Measurements from ENCODE around the gene TNFAIP8L1.
A peak's percentile ranks its signal among the peaks of the same experiment; 100 is the strongest.
"Not testable (repeated sequence)": the region's sequence is repeated elsewhere in the genome, so short reads cannot be mapped to it uniquely, and the experiment has no call there.

The TNFAIP8L1 gene

DNA sequence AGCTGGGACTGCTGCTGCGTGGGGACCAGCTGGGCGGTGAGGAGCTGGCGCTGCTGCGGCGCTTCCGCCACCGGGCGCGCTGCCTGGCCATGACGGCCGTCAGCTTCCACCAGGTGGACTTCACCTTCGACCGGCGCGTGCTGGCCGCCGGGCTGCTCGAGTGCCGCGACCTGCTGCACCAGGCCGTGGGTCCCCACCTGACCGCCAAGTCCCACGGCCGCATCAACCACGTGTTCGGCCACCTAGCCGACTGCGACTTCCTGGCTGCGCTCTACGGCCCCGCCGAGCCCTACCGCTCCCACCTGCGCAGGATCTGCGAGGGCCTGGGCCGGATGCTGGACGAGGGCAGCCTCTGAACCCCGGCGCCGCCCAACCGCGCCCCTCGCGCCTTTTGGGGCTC is 12.8 kb downstream of the TNFAIP8L1 start:
- DNase-seq, result no peak

DNA sequence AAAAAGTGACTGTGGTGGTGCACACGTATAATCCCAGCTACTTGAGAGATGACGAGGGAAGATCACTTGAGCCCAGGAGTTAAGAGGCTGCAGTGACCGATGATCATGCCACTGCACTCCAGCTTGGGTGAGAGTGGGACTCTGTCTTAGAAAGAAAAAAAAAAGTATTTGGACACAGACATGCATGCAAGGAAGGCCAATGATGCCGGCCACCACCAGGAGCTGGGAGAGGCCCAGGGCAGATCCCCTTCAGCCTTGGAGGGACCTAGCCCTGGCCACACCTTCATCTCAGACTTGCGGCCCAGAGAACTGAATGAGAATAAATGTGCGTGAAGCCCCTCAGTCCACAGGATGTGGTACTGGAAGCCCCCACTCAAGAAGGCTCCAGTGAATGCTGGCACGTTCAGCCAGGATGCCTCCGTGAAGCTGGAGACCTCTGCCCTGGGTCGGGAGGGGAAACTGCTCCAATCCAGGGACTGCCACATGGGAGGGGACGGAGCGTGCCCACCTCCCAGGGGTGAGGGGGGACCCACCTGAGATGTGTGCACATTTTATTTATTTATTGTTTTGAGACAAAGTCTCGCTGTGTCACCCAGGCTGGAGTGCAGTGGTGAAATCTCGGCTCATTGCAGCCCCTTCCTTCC is 14.6 kb downstream of the TNFAIP8L1 start:
- DNase-seq, result no peak

DNA sequence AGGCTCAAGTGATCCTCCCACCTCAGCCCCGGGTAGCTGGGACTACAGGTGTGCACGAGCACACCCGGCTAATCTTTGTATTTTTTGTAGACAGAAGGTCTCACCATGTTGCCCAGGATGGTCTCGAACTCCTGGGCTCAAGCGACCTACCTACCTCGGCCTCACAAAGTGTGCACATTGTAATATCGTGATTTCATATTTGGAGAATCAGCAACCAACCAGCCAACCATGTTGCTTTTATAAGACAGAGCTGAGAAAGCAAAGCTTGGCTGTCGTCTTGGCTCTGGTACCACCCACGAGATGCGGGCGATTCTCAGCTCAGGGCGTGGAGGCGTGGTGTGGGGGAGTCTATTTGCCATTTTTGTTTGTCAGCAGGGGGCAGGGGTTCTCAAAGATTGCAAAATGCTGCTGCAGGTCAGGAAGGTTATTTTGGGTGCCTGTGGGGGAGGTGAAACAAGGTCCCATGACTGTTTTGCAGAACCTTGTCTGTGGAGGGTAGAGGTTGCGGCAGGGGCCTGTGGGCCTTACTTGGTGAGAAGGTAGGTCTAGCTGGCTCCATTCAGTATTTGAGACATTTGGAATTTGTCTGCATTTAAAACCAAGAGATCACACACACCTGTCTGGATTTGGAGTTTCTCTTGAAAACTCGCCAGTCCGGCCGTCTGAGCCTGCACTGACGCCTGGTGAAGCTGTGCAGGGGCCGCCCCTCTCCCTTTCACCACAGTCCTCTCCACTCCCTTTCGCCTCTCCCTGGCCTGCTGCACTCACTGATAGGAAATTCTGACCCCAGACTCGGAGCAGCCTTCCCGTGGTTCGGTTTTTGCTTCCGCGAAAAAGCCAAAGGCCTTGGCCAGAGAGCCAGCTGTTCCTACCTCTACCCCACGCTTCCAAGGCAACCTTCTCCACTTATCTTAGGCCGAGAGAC is 15.4 kb downstream of the TNFAIP8L1 start:
- no peak for DNase-seq

DNA sequence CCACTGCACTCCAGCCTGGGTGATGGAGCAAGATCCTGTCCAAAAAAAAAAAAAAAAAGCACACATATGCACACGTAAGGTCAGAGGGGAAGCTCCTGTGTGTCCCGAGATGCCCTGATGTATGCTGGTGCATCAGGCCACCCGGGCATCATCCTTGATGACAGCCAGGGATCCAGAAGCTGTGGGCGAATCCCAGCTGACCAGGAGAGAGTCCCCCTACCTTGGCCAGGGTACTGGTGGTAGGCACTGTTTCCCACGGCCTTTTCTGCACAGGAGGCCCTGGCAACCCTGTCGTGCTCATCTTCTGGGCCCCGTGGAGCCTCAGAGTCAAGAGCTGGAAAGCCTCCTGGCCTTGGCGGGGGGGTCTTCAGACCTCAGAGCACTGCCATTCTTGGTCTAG is 16.8 kb downstream of the TNFAIP8L1 start:
- no peak for DNase-seq

DNA sequence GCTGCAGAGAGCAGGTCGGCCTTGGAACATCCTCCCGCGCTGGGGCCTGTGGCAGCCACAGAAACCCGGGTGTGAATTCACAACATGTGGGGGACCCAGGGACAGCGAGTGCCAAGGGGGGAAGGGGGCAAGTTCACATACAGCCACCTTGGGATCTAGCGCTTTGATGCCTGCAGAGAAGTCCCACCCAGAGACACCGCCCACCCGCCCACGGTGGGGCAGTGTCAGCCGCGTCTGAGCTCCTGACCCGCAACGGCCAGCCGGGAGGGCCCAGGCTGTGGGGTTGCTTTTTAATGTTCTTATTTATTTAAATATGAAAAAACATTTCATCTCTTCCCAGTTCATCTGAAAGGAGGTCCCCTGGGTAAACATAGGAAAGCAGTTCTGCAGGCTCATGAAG is 17.9 kb downstream of the TNFAIP8L1 start:
- DNase-seq, result no peak

DNA sequence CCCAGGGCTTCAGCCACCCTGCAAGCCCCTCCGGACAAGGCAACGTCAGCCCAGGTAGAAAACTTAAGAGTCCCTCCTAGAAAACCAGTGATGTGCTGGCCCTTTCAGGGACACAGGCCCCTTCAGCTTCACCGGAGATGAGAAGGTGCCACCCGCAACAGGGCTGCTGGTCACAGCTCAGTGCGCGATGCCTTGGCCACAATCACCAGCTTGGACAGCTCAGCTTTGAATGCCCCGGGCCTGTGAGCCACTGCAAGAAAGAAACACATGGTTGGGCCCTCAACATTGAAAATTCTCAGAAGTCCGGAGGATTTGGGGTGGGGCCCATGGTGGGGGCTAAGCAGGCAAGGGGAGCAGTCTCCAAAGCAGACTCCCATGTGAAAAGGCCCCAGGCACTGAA is 18.5 kb downstream of the TNFAIP8L1 start:
- DNase-seq, result no peak

DNA sequence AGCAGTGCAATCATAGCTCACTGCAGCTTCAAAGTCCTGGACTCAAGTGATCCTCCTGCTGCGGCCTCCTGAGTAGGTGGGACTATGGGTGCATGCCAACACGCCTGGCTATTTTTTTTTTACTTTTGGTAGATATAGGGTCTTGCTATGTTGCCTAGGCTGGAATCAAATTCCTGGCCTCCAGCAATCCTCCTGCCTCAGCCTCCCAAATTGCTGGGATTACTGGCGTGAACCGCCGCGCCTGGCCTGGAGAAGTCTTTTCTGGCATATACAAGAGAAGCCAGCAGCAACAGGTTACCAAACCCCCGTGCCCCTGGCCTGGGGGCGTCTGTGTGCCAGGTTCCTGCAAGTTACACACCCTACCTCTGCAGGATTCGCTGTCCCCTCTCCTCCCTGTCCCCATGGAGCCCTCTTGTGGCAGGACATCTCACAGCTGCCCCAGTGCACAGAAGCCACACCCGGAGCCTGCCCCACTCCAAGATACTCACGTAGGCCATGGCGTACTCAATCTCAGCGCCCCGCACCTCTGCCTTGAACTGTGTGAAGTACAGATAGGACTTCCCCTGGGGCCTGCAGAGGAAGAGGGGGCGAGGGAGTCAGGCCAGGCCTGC is 21.0 kb downstream of the TNFAIP8L1 start:
- DNase-seq, result no peak

DNA sequence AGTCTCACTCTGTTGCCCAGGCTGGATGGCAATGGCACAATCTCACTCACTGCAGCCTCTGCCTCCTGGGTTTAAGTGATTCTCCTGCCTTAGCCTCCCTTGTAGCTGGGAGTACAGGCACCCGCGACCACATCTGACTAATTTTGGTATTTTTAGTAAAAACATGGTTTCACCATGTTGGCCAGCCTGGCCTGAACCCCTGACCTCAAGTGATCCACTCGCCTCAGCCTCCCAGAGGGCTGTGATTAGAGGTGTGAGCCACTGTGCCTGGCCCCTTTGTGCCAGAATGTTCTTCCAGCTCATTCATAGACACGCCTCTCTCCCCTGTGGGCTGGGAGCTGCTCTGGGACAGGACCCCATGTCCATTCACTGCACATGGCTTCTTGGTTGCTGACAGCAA is 21.7 kb downstream of the TNFAIP8L1 start:
- no peak for DNase-seq

DNA sequence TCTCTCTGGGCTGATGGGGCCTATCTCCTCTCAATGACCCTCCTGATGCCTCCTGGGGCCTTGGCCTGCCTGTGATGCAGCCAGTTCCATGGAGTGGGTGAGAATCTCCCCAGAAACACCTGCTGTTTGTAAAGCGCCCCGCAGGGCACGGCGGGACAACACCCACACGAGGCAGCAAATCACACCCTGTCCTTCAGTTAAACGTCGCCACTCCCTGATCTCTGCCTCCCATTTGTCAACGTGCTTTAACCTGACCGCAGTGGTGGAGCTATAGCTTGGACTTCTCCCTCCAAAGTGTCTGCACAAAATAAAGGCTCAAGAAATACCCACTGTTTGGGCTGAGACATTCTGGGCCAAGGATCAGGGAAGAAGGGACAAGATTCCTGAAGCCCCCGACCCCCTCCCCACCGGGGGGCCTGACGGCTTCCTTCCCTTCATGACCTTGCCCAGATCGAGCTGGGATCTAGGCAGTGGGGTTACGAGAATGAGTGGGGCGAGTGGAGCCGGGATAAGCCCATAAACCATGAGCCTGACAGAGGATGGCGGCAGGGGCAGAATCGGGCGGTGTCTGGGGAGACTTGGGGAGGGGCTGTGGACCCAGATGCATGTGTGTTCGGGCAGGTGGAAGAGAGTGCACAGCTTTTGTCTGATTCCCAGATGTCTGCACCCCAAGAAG is 22.8 kb downstream of the TNFAIP8L1 start:
- no peak for DNase-seq

DNA sequence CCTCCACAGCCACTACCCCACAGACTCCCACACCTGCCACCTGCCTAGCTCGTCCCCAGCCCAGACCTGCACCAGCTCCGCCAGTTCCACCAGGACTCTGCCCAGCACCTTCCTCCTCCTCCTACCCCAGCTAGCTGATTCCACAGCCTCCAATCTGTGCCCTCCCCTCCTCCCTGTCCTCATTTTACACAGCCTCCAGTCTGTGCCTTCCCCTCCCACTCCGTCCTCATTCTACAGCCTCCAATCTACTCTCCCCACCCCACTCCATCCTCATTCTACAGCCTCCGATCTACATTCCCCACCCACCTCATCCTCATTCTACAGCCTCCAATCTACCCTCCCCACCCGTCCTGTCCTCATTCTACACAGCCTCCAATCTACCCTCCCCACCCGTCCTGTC is 23.5 kb downstream of the TNFAIP8L1 start:
- DNase-seq, result no peak

DNA sequence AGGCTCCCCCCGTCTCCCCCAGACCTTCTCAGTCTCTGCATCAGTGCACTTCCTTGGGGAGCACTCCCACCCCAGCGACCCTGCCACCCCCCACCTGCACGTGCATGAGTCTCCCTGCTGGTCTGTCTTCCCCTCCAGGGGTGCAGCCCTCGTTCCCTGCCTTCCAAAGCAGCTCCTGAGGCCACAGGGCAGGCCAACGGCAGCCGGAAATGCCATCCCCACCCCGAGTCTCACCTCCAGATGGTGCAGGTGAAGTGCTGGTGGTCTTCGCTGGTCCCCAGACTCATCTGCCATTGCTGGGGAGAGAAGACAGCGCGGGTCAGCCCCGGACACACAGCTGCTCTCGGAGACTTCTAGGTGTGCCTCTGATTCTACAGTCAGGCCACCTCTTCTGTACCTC is 25.3 kb downstream of the TNFAIP8L1 start:
- DNase-seq, result no peak

DNA sequence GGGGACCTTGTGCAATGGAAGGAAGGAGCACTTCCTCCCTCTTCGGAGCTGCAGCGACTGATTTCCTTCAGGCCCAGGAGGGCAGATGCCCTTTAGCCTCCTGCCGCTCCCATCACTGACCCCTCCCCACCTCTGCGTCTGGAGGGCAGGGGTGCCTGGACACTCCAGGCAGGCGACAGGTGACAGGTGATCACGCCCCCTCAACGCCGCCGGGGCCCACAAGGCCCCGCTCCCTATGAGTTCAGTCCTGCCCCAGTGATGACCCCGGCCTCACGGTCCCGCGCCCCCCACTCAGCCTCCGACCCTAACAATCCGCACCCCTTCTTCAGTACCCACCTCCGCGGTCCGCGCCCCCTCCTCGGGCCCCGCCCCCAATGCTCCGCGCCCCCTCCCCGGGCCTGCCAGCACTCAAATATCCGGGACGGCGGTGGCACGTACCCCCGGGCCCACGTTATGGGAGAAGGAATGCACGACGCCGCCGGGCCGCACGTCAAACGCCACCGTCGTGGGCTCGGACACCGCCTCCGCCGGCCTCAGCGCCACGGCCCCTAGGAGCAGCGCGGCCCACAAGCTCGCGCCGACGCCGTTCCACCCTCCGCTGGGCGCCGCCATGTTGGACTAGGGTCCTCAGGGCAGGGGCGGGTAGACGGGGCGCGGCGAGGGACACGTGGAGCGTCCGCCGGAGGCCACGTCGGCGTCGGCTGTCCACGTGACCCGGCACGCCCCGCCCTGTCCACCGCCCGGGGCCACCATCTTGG is 30.6 kb downstream of the TNFAIP8L1 start, which contains the start of gene MYDGF:
Gene MYDGF, minus strand, starts transcription at position 620 of the 758 bp plus-strand sequence. Its CDS starts 8 bp downstream, at position 612.
- peak; percentile 93 for DNase-seq

DNA sequence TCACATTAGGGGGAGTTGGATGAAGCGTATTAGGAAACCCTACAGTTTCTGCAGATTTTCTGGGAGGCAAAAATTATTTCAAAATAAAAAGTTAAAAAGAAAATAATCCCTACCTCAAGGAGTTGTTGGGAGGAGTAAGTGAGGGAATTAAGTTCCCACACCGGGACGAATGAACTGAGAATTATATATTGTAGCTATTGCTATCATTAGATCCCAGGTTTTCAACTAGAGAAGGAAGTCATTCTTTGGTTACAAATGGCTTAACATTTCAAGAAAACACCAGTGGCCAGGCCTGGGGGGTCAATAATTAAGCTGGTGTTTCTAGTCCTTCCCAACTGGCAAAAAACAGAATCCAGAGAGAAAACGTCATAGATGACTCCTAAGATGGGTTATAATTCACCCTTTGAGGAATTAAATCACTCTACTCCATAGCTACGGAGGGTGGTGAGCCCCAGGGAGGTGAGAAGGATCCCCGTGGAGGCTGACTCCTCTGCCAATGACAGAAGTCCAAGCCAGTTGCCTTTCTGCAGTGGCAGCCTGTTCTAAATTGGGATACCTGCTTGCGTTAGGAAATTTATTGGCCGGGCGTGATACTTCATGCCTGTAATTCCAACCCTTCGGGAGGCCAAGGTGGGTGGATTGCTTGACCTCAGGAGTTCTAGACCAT is 32.0 kb downstream of the TNFAIP8L1 start:
- DNase-seq, result no peak

DNA sequence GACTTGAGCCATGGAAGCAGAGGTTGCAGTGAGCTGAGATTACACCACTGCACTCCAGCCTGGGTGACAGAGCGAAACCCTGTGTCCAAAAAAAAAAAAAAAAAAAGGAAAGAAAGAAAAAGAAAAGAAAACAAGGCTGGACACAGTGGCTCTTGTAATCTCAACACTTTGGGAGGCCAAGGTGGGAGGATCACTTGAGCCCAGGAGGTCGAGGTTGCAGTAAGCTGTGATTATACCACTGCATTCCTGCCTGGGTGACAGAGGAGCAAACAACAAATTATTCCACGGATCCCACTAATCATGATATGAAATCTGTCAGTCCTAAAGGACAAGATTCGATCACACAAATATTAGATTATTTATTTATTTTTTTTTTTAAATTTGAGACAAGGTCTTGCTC is 33.9 kb downstream of the TNFAIP8L1 start:
- no peak for DNase-seq

DNA sequence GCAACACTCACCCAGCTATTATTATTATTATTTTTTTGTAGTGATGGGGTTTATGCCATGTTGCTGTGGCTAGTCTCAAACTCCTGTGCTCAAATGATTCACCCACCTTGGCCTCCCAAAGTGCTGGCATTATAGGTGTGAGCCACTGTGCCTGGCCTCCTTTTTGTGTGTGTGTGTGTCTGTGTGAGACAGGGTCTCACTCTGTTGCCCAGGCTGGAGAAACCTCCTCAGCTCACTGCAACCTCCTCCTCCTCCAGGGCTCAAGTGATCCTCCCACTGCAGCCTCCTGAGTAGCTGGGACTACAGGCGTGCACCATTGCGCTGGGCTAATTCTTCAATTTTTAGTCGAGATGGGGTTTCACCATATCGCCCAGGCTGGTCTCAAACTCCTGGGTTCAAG is 34.4 kb downstream of the TNFAIP8L1 start:
- no peak for DNase-seq

DNA sequence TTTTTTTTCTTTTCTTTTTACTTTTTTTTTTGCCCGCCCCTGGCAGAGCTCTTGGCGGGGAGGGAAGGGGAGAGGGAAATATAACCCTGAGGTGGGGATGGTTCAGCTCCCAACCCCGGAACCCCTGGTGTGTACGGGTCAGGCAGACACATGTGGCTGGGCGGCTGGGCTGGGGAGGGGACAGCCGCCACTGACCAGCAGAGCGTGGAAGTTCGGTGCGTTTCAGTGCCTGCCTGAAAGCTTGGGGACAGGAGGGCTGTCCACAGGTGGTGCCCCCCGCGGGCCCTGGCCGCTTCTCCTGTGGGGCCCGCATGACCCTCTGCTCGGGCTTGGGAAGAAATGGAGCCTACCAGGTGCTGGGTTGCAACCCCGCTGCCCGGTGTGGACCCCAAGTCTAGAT is 36.0 kb downstream of the TNFAIP8L1 start:
- DNase-seq, result no peak

DNA sequence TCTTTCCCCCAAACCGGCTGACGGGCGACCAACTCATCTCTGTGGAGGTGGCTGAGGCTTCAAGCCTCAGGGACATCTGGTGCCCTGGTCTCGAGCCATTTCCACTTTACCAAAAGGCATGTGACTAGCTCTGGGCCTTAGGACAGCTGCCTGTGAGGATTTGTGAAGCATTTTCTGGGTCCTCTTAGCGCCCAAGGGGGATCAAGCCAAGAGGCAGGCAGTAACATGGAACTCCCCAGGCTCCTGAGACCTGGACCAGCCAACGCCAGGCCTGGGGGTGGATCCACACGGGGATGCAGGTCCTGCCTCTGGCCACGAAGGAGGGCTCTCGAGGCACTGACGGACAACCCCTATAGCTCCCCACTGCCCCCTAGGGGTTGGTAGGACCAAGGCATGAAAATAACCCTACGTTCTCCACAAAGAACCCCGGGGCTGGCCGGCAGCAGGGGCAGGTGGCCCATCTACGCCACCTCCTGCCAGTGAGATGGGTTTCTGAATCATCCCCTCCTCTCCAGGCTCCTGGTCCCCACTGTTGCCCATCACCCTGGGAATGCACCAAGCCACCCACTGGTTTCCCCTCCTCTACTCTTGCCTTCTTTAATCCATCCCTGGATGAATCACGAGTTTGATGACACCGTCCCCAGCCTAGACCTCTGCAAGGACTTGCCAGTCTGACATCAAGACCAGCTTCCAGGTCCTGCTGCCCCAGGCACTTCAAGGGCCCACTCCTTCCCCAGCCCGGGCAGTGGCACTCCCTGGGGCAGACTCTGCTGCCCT is 37.8 kb downstream of the TNFAIP8L1 start:
- peak; percentile 32 for DNase-seq

DNA sequence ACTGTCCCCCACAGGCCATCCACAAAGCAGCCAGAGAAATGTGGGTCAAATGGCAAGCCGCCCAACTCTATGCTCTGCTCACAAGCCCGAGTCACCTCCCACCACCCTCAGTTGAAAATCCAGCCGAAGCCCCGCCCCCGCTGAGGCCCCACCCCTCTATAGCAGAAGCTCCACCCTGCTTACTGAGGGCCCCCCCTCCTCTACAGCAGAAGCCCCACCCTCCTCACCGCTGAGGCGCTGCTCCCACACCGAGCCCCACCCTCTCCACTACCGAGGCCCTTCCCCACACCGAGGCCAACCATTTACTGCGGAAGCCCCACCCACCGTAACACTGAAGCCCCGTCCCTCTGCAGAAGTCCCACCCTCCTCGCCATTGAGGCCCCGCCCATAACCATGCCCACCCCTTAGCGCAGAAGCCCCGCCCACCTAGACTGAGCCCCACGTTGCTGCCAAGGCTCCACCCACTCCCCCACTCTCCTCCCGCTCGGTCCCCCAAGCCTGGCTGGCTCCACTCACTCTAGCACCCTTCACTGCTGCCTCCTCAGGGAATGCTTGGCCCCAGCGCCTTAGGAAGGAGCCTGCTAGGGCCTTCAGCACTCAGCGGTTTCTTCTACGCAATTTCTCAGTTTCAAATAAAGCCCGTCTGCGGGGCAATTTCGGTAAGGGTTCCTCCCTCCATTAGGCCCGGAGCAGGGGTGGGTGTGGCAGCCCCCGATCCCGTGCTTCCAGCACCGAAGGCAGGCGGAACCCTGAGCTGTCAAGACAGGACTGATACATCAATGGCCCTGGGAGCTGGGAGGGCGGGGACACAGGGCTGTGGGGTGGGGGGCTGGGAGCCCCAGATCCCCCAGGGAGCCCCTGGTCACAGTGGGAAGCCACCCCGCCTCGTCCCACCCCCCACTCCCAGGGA is 39.8 kb downstream of the TNFAIP8L1 start:
- DNase-seq, result no peak

DNA sequence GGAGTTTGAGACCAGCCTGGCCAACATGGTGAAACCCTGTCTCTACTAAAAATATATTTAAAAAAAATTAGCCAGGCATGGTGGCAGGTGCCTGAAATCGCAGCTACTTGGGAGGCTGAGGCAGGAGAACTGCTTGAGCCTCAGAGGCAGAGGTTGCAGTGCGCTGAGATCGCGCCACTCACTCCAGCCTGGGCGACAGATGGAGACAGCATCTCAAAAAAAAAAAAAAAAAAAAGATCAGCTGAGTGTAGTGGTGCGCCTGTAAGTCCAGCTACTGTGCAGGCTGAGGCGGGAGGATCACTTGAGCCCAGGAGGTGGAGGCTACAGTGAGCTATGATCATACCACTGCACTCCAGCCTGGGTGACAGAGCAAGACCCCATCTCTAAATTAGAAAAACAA is 40.7 kb downstream of the TNFAIP8L1 start:
- DNase-seq, result not testable (repeated sequence)
